Epithelial cell of esophagus (primary cell): ENCODE data around the gene SLC8A2.
A peak's percentile ranks its signal among the peaks of the same experiment; 100 is the strongest.

Source experiments
- DNase-seq: peaks from one replicate; pipeline ENCODE4 v3.0.0; 2010; ENCODE audit warnings: low read depth
- H3K4me3 ChIP-seq: 2 replicates; pipeline ENCODE4 v1.5.1; 2011; ENCODE audit warnings: mild to moderate bottlenecking, low read length, control low read depth
- CTCF ChIP-seq: IDR thresholded peaks from 2 replicates; pipeline ENCODE4 v1.5.1; 2011; ENCODE audit warnings: low read depth, mild to moderate bottlenecking, low read length, control low read depth, inconsistent platforms; ENCODE audit not compliant: insufficient read depth; ENCODE audit errors: missing control alignments

The SLC8A2 gene

GRCh38 chr19:47458672-47459071 is 13.0 kb downstream of the SLC8A2 start:
- DNase-seq: no peak
- H3K4me3 ChIP-seq: no peak overlapping the region
- TF ChIP-seq CTCF: no peak

- DNase-seq: no peak
- TF ChIP-seq CTCF: no peak
- H3K4me3 ChIP-seq: no peak overlapping the region
Measured at GRCh38 chr19:47456721-47457474, 14.8 kb downstream of the SLC8A2 start.

- TF ChIP-seq CTCF: no peak
- no peak for DNase-seq
- H3K4me3 ChIP-seq: no peak overlapping the region
Measured at GRCh38 chr19:47450478-47450877, 21.2 kb downstream of the SLC8A2 start.

GRCh38 chr19:47448360-47448727 is 23.3 kb downstream of the SLC8A2 start:
- no peak for TF ChIP-seq CTCF
- no peak for DNase-seq
- H3K4me3 ChIP-seq: no peak overlapping the region

GRCh38 chr19:47447470-47448359 is 24.0 kb downstream of the SLC8A2 start:
- H3K4me3 ChIP-seq: no peak overlapping the region
- DNase-seq: peak; percentile 77
- no peak for TF ChIP-seq CTCF

DNA sequence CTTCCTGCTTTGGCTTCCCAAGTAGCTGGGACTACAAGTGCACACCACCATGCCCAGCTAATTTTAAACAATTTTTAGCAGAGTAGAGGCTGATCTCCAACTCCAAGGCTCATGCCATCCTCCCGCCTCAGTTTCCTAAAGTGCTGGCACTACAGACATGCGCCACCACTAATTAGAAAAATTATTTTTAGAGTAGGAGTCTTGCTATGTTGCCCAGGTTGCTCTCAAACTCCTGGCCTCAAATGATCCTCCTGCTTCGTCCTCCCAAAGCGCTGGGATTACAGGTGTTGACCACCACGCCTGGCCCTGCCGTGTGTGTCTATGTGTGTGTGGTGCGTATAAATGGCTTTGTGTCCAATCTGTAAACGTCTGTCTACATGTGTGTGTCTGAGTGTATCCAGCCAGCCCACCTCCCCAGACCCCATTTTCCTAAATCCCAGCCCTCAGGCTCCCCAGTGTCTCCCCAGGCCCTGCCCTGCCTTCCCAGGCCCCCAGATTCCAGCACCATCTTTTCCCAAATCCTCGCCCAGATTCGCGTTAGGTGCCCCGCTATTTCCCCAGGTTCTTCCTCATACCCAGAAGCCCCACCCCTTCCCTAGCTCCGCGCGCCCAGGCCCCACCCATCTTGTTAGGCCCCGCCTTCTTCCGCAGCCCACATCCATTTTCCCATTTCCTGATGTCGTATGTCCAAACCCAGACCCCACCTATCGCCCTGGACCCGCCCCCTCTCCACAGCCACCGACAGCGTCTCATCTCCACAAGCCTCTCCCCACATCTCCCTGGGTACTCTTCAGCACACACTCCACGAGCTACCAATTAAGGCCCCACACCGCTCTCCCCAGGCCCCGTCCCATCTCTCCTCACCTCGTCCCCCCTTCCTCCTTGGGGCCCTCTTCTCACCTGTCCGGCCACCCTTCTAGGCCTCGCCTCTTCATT is 24.9 kb downstream of the SLC8A2 start:
- no peak overlapping the region for H3K4me3 ChIP-seq
- peak; percentile 74 for DNase-seq
- TF ChIP-seq CTCF: no peak
